Measurements from ENCODE around the gene LRRC8C. TPM values are rescaled to one million over a fixed set of nuclear protein-coding genes. Genes with fewer than 3 reads are reported as not detected.

The LRRC8C gene
- total RNA-seq, 1 donor from 2014 or later, result 7.7 TPM

Other genes with a start within 250 kb of the LRRC8C start
- 3.8 TPM for gene LRRC8B, start 108.3 kb upstream of the LRRC8C start, total RNA-seq
- 6.2 TPM for gene LRRC8D, start 187.9 kb downstream of the LRRC8C start, total RNA-seq